K562 (cell line): ENCODE results near the gene WEE1. TPM values are rescaled to one million over a fixed set of nuclear protein-coding genes. Genes with fewer than 3 reads are reported as not detected.

Source experiments
- ATAC-seq: fragments of 200-7000 bp; cut with Tn5 transposase; 3 replicates; pipeline ENCODE4 v1.9.1; 2020; ENCODE audit warnings: moderate library complexity
- BruUV-seq: library from RNA; stranded (reverse); fragments of 400-500 nt; replicated peaks from 2 replicates; lab custom pipeline; 2021; lab: Mats Ljungman, UMichigan
- CTCF ChIA-PET: fragments of 300-600 bp; formaldehyde crosslinking; extraction: SDS; loops from one replicate; lab custom pipeline; 2021; ENCODE audit warnings: low intra/inter-chr PET ratio; lab: Yijun Ruan, JAX
- POLR2A ChIA-PET: fragments of 300-600, 350-650 bp; sonication (Branson Sonifier 250); formaldehyde crosslinking; extraction: SDS; loops from one replicate; lab custom pipeline; 2021; ENCODE audit warnings: antibody characterized with exemption, inconsistent platforms; lab: Yijun Ruan, JAX
- DNase-seq, 4 experiments: peaks; one replicate each; pipeline versions ENCODE4 v3.0.0 to v3.0.0-alpha.2; 2011 to 2018; ENCODE audit warnings: low spot score in 3 of 4, mixed read lengths in 3 of 4; ENCODE audit errors: extremely low read depth in 1 of 4
- FAIRE-seq: peaks from 2 replicates; lab custom pipeline; 2011; peaks lifted over from hg19 to GRCh38; lab: Jason Lieb, UNC
- H2AFZ ChIP-seq: 2 replicates; pipeline ENCODE4 v1.6.0; 2011; ENCODE audit warnings: low read depth, low read length, control low read depth, inconsistent platforms
- H3K27ac ChIP-seq: fragments of 200-600 bp; 3 replicates; pipeline ENCODE4 v1.8.0; 2011; ENCODE audit warnings: low read depth, mild to moderate bottlenecking, control low read depth, inconsistent platforms, low read length, moderate library complexity, mixed read lengths; ENCODE audit errors: extremely low read depth
- H3K27me3 ChIP-seq, 2 experiments: fragments of 300-600 bp in 1 of 2; 2 replicates in 1 of 2; 3 replicates in 1 of 2; pipeline versions ENCODE4 v1.6.0 to v1.8.0; 2011; ENCODE audit warnings: inconsistent platforms in 2 of 2, low read length in 2 of 2, mild to moderate bottlenecking in 1 of 2, mixed read lengths in 1 of 2, moderate library complexity in 1 of 2; ENCODE audit not compliant: control insufficient read depth in 2 of 2, insufficient read depth in 2 of 2
- H3K36me3 ChIP-seq: fragments of 300-600 bp; 3 replicates; pipeline ENCODE4 v1.8.0; 2011; ENCODE audit warnings: mild to moderate bottlenecking, low read length, inconsistent platforms; ENCODE audit not compliant: control insufficient read depth, insufficient read depth
- H3K4me1 ChIP-seq, 2 experiments: fragments of 200-600 bp in 1 of 2; replicated peaks in 1 of 2; 2 replicates in 1 of 2; 3 replicates in 1 of 2; pipeline versions ENCODE4 v1.5.1 to v1.8.0; 2011; ENCODE audit warnings: inconsistent platforms in 2 of 2, low read length in 2 of 2, mild to moderate bottlenecking in 1 of 2, mixed read lengths in 1 of 2, moderate library complexity in 1 of 2; ENCODE audit not compliant: control insufficient read depth in 2 of 2, insufficient read depth in 2 of 2
- H3K4me2 ChIP-seq: 2 replicates; pipeline ENCODE4 v1.6.1; 2011; ENCODE audit warnings: low read length, control low read depth, inconsistent platforms, mixed read lengths; ENCODE audit not compliant: insufficient read depth
- H3K4me3 ChIP-seq: fragments of 200-600 bp; sonication (generic), shearing (Covaris generic); 2 replicates; pipeline ENCODE4 v1.5.1; 2016; ENCODE audit warnings: control low read depth, inconsistent platforms
- H3K79me2 ChIP-seq: fragments of 200-600 bp; 3 replicates; pipeline ENCODE4 v1.8.0; 2011; ENCODE audit warnings: low read length, inconsistent platforms; ENCODE audit not compliant: control insufficient read depth, insufficient read depth
- H3K9ac ChIP-seq, 2 experiments: 2 replicates each; pipeline versions ENCODE4 v1.6.0 to v1.6.1; 2011; ENCODE audit warnings: low read depth in 2 of 2, low read length in 2 of 2, control low read depth in 1 of 2, inconsistent platforms in 1 of 2, mild to moderate bottlenecking in 1 of 2, mixed read lengths in 1 of 2; ENCODE audit not compliant: insufficient read depth in 1 of 2
- H3K9me1 ChIP-seq: one replicate; pipeline ENCODE4 v1.6.0; 2011; ENCODE audit warnings: inconsistent platforms, mild to moderate bottlenecking, low read length, moderate library complexity; ENCODE audit not compliant: control insufficient read depth, insufficient read depth
- H3K9me3 ChIP-seq: replicated peaks from 2 replicates; pipeline ENCODE4 v1.5.1; 2011; ENCODE audit warnings: low read depth, low read length, inconsistent platforms; ENCODE audit not compliant: control insufficient read depth, insufficient read depth
- H4K20me1 ChIP-seq: replicated peaks from 2 replicates; pipeline ENCODE4 v1.6.1; 2011; ENCODE audit warnings: low read length, inconsistent platforms, mixed read lengths; ENCODE audit not compliant: control insufficient read depth, insufficient read depth
- CREB3 ChIP-seq: fragments of 450-650 bp; conservative IDR thresholded peaks from 2 replicates; pipeline ENCODE4 v1.6.1; 2016; ENCODE audit warnings: missing genetic modification characterization, low read depth, mild to moderate bottlenecking, missing compliant biosample characterization, moderate library complexity
- NCOA2 ChIP-seq, 2 experiments: fragments of 450-650 bp; IDR thresholded peaks; 2 replicates each; pipeline ENCODE4 v1.6.1; 2018; ENCODE audit warnings: mild to moderate bottlenecking in 2 of 2, moderate library complexity in 1 of 2; ENCODE audit not compliant: partially characterized antibody in 2 of 2
- NR1H2 ChIP-seq: sonication (generic); formaldehyde crosslinking; IDR thresholded peaks from 2 replicates; pipeline ENCODE4 v1.4.0; 2020; ENCODE audit warnings: mild to moderate bottlenecking, missing genetic modification reagents
- POLR2A ChIP-seq: fragments of 450-650 bp; conservative IDR thresholded peaks from 2 replicates; pipeline ENCODE4 v1.6.1; 2016
- POLR2AphosphoS2 ChIP-seq: IDR thresholded peaks from 2 replicates; pipeline ENCODE4 v1.6.1; 2012; ENCODE audit warnings: low read length, improper control_type of control experiment
- POLR2AphosphoS5 ChIP-seq: IDR thresholded peaks from 2 replicates; pipeline ENCODE4 v1.6.1; 2011; ENCODE audit warnings: mild to moderate bottlenecking, low read depth, low read length, moderate library complexity; ENCODE audit not compliant: control insufficient read depth, insufficient read depth
- POLR2B ChIP-seq: fragments of 450-650 bp; IDR thresholded peaks from 2 replicates; pipeline ENCODE4 v1.6.1; 2018; ENCODE audit warnings: low read depth; ENCODE audit not compliant: partially characterized antibody
- ZNF143 ChIP-seq: sonication (generic); formaldehyde crosslinking; IDR thresholded peaks from 2 replicates; pipeline ENCODE4 v1.9.0; 2022; ENCODE audit warnings: mild to moderate bottlenecking, missing genetic modification reagents
- ZNF512 ChIP-seq: IDR thresholded peaks from 2 replicates; pipeline ENCODE4 v1.6.1; 2016; ENCODE audit warnings: missing genetic modification characterization, missing compliant biosample characterization
- WGBS: fragments of 100-300 bp; shearing (Covaris generic); methylation state at CpG from one replicate; pipeline ENCODE4 v1.1.6; 2016; ENCODE audit warnings: low coverage, mixed read lengths; ENCODE audit not compliant: insufficient coverage; ENCODE audit errors: missing lambda C conversion rate; 5-methylcytosine and 5-hydroxymethylcytosine counted together
- in situ Hi-C: fragments of 300-500 bp; cut with MboI; formaldehyde crosslinking; loops from 4 replicates; pipeline ENCODE4 v1.15.0; 2018; ENCODE audit warnings: inconsistent platforms, mixed read lengths
- intact Hi-C: fragments of 100-400 bp; cut with micrococcal nuclease; formaldehyde crosslinking; loops from 2 replicates; pipeline ENCODE4 v1.14.2; 2022
- polyA plus RNA-seq, 8 experiments: library from polyadenylated mRNA; depleted of rRNA in 4 of 8; stranded (reverse) in 5 of 8; unstranded in 3 of 8; fragments of >200 nt; fragmentation: Nextera tagmentation in 2 of 8; fragmentation: Illumina TruSeq in 1 of 8; extraction: Ambion mirVana in 2 of 8; extraction: Trizol in 1 of 8; gene quantifications; 2 replicates each; pipeline versions ENCODE4 v1.2.1 to v1.2.3, GENCODE V29; 2011 to 2014; ENCODE audit warnings: inconsistent platforms in 1 of 8, missing spikeins in 1 of 8
- total RNA-seq, 7 experiments: library from RNA; depleted of rRNA in 6 of 7; stranded (reverse); fragments of >200 nt in 6 of 7; fragmentation: Illumina TruSeq in 2 of 7; extraction: Trizol in 2 of 7; gene quantifications; 2 replicates each; pipeline versions ENCODE4 v1.2.1 to v1.2.3, GENCODE V29; 2011 to 2021; ENCODE audit warnings: low replicate concordance in 1 of 7

The WEE1 gene
- total and polyA plus RNA-seq, 9 of the 15 experiments (the other 6 are each of a cell fraction or from before 2014, with no cell fraction given), result 21.9 to 99.0 (median 67.4) TPM

GRCh38 chr11:9581556-9582161 is 8.2 kb downstream of the WEE1 start (continued):
- TF ChIP-seq CREB3 (tag) (no peak), ZNF512 (tag) (no peak)
- TF ChIP-seq, all 486 proteins: peak for 4

- H3K27ac ChIP-seq, result no peak overlapping the region
- no peaks in the 10 kb centered on the region for H3K9me1 ChIP-seq
- TF ChIP-seq NR1H2 (CRISPR knock-in tag), result no peak
- TF ChIP-seq POLR2B, result peak; percentile 10
- 0 out of 2 replicates have a peak, but pooled peaks have one; percentile 44 for TF ChIP-seq POLR2AphosphoS2
- peak; percentile 8; the same call in 1 of the 2 replicates for TF ChIP-seq POLR2AphosphoS5
- no peak for TF ChIP-seq ZNF143
- TF ChIP-seq NCOA2 (IDR thresholded peaks at IDR 0.05; ENCODE audit: partially characterized antibody in 2 of 2), result no peak
- 0 out of 2 replicates have a peak, but pooled peaks have one; percentile 2 for TF ChIP-seq POLR2A
- TF ChIP-seq, all 486 proteins: peak for 4
- Histone ChIP-seq H3K79me2 (no peaks in the 10 kb centered on the region), H2AFZ (no peak overlapping the region), H3K9me3 (no peaks in the 10 kb centered on the region), H4K20me1 (no peaks in the 10 kb centered on the region), H3K4me1 (peaks cover 4% of the 10 kb centered on the region in 2 experiments; a peak in 1 of 5 replicates), H3K4me2 (no peak overlapping the region), H3K36me3 (peaks cover 38% of the 10 kb centered on the region), H3K4me3 (no peak overlapping the region), H3K9ac (no peak overlapping the region), H3K27me3 (no peaks in the 10 kb centered on the region)
- DNase-seq, result no peak
- ChIA-PET POLR2A (interaction anchor here (0.8 to 3.3 kb wide), 5 partner anchors 10 to 22 kb away, joined by 3 to 21 read pairs (median 6); partner anchors contain the start of gene WEE1), CTCF (no interaction called here)
- whole genome bisulfite sequencing, result 60% methylated on average over 4 of the region's 4 CpGs
- FAIRE-seq, result no peak
- no TSS peak for BruUV-seq
- peak; percentile 21 for ATAC-seq
- intact Hi-C loops (no loop called here), in situ Hi-C loops (no loop called here)
These were observed 17.2 kb downstream of the WEE1 start for GRCh38 chr11:9590717-9591116.
